GM18498 (cell line): ENCODE measurements around the gene TRIM60.
A peak's percentile ranks its signal among the peaks of the same experiment; 100 is the strongest.
"Not testable (repeated sequence)": the region's sequence is repeated elsewhere in the genome, so short reads cannot be mapped to it uniquely, and the experiment has no call there.

Source experiments
- ATAC-seq: cut with Tn5 transposase; IDR thresholded peaks from one replicate; pipeline ENCODE4 v1.9.1; 2021; ENCODE audit warnings: mild to moderate bottlenecking, moderate library complexity; ENCODE audit not compliant: unreplicated experiment

TRIM60 gene

DNA sequence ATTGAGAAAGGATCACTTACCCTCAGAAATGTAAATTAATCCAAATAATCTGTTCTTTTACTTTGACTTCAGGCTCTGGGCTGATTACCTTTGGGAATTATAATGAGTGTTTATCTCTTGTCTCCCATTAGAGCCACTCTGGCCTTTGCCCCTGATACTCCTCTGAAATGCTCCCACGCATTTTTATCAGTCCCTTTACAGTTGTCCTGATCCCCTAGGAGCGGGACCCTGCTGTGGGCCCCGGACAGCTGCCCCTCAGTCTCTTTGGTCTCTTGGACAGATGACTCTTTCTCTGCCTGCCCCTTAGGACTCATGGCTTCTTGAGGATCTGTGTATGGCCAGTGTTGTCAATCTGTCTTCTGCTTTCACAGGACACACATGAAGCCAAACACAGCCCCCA lies 20.8 kb downstream of the TRIM60 start:
- no peak for ATAC-seq

DNA sequence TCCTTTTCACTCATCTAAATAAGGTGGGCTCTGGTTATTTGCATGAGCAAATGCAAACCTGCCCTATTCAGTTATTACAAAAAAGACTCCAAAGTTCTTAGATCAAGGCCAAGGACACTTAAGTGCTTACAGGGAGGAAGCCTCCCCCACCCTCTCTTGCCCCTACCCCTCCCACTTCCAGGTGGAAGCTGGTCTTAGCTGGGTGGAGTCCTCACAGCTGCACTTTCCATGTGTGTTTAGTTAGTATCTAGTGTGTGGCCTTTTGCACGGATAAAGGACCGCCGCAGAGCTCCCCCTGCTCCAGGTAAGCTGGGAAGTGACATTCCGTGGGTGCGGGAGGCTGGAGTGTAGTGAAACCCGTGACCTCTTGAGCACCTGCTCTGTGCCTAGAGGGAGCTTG lies 21.8 kb downstream of the TRIM60 start, which contains the start of gene TRIM75:
Gene TRIM75 (plus strand): TSS at position 222 of the 400 bp plus-strand sequence. CDS start 5,282 bp downstream, outside the sequence.
- ATAC-seq, result no peak

DNA sequence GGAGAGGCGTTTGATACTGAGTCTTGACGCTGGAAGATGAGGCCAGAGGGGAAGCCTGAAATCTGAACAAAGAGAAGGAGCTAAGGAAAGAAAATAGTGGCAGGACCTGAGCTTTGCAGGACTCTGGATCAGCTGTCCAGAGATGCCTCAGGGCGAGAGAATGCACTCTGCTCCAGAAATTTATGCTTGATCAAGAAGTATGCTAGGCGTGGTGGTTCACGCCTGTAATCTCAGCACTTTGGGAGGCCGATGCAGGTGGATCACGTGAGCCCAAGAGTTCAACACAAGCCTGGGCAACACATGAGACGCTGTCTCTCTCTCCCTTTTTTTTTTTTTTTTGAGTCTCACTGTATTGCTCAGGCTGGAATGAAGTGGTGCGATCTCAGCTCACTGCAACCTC lies 23.8 kb downstream of the TRIM60 start:
- ATAC-seq, result no peak

DNA sequence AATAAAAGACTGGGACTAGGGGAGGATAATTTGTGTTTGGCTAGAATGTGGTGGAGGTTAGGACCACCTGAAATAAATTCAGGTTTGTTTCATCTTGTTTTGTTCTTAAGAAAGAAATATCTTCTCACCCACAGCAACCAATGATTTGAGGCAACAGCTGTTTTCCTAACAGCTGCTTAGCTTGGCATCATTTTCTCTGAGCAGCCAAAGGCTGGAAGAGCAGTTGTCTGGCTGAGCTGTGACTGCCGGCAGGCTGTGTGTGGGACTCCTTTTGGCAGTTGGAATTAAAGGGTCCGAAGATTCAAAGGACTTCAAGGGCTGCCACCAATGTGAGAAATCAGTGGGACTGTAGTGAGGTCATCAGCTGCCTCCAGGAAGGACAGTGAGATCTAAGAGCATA lies 26.9 kb downstream of the TRIM60 start:
- ATAC-seq, result no peak

DNA sequence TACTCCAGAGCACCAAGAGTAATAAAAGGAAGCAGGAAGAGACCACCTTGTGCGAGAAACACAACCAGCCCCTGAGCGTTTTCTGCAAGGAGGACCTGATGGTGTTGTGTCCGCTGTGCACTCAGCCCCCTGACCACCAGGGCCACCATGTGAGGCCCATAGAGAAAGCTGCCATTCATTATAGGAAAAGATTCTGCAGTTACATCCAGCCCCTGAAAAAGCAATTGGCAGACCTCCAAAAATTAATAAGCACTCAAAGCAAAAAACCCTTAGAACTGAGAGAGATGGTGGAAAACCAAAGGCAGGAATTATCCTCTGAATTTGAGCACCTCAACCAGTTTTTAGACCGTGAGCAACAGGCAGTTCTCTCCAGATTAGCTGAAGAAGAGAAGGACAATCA lies 27.6 kb downstream of the TRIM60 start:
- no peak for ATAC-seq

DNA sequence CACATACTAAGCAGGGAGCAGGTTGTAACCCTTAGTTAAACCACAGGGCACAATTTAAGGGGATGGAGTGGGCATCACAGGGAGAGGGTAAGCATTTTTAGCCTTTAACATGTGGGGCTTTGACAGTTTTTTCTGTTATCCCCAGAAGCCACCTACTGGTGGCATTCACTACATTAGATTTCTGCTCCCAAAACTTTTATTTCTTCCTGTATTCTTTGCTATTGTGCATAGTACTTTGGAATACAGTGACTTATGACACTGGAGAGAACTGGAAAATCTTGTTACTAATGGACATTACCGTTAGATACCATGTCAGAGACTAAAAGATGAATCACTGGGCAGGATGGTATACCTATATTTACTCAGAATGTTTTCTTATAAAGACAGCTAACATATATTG lies 29.1 kb downstream of the TRIM60 start:
- ATAC-seq, result no peak

DNA sequence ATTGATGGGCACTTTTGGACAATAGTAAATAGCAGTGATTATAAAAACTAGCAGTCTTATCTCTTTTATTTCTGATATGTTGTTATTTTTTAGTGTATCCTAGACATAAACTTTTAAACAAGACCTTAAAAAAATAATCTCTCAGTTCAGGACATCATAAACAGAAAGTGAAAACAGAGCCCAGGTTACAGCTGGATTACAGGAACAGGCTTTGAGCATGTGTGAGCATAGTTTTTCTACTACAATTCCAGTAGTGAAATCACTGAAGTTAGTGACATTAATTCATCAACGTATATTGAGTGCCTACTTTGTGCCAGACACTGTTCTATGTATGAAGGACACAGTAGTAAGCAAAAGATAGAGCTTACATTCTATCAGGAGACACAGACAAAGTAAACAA lies 38.8 kb downstream of the TRIM60 start:
- peak; percentile 53 for ATAC-seq

DNA sequence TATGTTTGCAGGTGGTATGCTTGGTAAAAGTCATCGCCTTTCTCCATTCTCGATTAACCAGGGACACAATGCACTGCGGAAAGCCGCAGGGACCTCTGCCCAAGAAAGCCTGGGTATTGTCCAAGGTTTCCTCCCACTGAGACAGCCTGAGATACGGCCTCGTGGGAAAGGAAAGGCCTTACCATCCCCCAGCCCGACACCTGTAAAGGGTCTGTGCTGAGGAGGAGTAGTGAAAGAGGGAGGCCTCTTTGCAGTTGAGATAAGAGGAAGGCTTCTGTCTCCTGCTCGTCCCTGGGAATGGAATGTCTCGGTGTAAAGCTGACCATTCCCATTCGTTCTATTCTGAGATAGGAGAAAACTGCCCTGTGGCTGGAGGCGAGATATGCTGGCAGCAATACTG lies 41.5 kb downstream of the TRIM60 start:
- not testable (repeated sequence) for ATAC-seq

DNA sequence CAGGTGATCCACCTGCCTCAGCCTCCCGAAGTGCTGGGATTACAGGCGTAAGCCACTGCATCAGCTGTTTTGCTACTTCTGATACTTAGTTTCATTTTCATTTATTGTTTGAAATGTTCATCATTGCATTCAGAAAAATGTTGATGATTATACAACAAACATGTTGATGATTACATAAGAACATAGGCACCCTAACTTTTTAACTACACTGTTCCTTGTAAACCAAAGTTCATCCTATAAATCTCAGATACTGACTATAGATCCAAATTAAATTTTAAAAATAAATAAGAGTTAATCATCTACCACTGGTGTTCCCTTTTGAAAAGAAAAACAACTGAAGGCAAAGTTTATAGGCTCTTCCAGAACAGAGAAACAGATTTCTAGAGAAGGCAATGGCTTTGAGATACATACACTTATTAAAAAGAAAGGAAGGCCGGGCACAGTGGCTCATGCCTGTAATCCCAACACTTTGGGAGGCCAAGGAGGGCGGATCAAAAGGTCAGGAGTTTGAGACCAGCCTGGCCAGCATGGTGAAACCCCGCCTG lies 45.3 kb downstream of the TRIM60 start:
- ATAC-seq, result no peak

DNA sequence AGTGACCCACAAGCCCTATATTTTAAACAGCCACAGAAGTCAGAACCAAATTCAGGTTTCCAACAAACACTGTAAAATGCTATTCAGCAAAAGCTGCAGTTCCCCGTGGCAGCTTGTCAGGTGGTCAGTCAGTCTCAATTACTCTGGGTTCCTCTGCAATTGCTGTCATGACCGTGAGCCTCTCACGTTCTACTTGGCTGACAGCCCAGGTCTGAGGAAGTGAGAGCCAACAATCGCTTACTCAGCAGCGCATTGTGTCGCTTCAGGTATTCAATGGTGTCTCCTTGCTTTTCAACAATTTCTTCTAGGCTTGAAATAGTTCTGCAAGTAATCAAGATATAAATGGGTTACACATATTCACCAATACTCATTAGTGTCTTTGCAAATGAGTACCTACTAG lies 47.7 kb downstream of the TRIM60 start:
- peak; percentile 78 for ATAC-seq

DNA sequence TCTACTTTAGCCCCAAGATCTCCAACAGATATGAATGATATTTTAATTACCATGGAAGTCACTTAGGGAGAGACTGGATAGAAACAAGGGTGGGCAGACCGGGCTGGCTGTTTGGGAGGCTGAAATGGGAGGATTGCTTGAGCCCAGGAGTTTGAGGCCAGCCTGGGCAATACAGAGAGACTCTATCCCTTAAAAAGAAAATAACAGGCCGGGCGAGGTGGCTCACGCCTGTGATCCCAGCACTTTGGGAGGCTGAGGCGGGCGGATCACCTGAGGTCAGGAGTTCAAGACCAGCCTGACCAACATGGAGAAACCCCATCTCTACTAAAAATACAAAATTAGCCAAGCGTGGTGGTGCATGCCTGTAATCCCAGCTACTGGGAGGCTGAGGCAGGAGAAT lies 53.0 kb downstream of the TRIM60 start:
- ATAC-seq, result not testable (repeated sequence)

DNA sequence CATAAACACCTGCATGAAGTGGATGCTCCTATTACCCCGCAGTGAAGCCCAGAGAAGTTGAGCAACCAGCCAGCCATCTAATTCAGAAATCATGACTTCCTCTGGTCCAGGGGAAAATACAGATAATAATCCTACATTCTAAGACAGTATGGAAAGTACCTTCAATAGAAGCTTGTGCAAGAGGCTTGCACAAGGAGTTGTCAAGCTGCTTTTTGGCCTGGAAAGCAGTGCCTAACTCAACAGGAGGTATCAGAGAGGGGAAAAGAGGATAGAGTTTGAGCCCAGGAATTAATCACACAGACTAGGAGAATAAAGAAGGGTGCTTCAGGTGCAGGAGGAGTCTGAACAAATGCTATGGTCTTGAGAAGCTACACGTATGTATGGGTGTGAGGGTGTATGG lies 54.1 kb downstream of the TRIM60 start:
- ATAC-seq, result no peak

DNA sequence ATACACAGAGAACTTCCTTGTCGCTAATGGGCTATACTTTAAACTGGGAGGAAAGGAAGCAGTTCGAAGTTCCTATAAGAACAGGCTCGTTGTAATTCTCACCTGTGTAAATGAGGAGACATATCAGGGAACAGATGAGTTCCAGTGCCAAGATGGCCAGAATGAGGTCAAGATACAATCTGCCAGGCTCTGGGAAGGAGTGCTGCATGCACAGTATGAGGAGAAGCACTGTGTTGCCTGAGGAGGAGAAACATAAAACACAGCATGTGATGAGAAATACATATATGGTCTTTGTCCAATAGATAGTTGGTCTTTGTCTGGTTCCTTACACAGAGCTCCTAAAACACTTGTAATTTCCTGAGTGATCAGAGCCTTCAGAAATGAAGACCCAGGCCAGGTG lies 56.6 kb downstream of the TRIM60 start:
- no peak for ATAC-seq
